Measurements from ENCODE around the gene CLDN15.
A peak's percentile ranks its signal among the peaks of the same experiment; 100 is the strongest.
"Not testable (repeated sequence)": the region's sequence is repeated elsewhere in the genome, so short reads cannot be mapped to it uniquely, and the experiment has no call there.

The CLDN15 gene

GRCh38 chr7:101208794-101209193 is 28.8 kb downstream of the CLDN15 start:
- TF ChIP-seq, protein P1, sequence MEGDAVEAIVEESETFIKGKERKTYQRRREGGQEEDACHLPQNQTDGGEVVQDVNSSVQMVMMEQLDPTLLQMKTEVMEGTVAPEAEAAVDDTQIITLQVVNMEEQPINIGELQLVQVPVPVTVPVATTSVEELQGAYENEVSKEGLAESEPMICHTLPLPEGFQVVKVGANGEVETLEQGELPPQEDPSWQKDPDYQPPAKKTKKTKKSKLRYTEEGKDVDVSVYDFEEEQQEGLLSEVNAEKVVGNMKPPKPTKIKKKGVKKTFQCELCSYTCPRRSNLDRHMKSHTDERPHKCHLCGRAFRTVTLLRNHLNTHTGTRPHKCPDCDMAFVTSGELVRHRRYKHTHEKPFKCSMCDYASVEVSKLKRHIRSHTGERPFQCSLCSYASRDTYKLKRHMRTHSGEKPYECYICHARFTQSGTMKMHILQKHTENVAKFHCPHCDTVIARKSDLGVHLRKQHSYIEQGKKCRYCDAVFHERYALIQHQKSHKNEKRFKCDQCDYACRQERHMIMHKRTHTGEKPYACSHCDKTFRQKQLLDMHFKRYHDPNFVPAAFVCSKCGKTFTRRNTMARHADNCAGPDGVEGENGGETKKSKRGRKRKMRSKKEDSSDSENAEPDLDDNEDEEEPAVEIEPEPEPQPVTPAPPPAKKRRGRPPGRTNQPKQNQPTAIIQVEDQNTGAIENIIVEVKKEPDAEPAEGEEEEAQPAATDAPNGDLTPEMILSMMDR (IDR thresholded peaks at IDR 0.05): no peak
- DNase-seq (ENCODE audit: low spot score): no peak

GRCh38 chr7:101207459-101207858 is 30.1 kb downstream of the CLDN15 start:
- no peak for DNase-seq (ENCODE audit: low spot score)
- H3K4me3 ChIP-seq: no peak overlapping the region
- TF ChIP-seq, protein P1 (IDR thresholded peaks at IDR 0.05): no peak
- H3K27ac ChIP-seq: no peak overlapping the region

More at GRCh38 chr7:101208794-101209193, 28.8 kb downstream of the CLDN15 start:
- H3K4me3 ChIP-seq: no peak overlapping the region
- no peak overlapping the region for H3K27ac ChIP-seq

DNA sequence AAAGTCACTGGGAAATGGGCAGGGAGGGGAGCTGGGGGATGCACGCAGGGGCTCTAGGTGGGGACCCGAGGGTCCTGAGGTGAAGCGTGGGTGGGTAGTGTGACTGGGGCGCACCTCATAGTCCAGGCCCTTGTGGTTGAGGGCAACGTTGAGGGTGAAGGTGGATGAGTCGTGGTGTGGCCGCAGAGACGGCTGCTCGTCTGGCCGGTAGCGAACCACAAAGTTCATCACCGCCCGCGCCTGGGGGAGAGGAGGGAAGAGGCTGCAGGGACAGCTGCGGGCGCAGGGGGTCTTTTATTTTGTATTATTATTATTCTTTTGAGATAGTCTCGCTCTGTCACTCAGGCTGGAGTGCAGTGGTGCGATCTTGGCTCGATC is 30.9 kb downstream of the CLDN15 start:
- H3K4me3 ChIP-seq: no peak overlapping the region
- H3K27ac ChIP-seq: no peak overlapping the region
- DNase-seq (ENCODE audit: low spot score): no peak
- TF ChIP-seq, protein P1 (IDR thresholded peaks at IDR 0.05): no peak

- TF ChIP-seq, protein P1 (IDR thresholded peaks at IDR 0.05): no peak
- DNase-seq (ENCODE audit: low spot score): no peak
- no peak overlapping the region for H3K27ac ChIP-seq
- H3K4me3 ChIP-seq: no peak overlapping the region
Measured at GRCh38 chr7:101205901-101206664, 31.5 kb downstream of the CLDN15 start.

DNA sequence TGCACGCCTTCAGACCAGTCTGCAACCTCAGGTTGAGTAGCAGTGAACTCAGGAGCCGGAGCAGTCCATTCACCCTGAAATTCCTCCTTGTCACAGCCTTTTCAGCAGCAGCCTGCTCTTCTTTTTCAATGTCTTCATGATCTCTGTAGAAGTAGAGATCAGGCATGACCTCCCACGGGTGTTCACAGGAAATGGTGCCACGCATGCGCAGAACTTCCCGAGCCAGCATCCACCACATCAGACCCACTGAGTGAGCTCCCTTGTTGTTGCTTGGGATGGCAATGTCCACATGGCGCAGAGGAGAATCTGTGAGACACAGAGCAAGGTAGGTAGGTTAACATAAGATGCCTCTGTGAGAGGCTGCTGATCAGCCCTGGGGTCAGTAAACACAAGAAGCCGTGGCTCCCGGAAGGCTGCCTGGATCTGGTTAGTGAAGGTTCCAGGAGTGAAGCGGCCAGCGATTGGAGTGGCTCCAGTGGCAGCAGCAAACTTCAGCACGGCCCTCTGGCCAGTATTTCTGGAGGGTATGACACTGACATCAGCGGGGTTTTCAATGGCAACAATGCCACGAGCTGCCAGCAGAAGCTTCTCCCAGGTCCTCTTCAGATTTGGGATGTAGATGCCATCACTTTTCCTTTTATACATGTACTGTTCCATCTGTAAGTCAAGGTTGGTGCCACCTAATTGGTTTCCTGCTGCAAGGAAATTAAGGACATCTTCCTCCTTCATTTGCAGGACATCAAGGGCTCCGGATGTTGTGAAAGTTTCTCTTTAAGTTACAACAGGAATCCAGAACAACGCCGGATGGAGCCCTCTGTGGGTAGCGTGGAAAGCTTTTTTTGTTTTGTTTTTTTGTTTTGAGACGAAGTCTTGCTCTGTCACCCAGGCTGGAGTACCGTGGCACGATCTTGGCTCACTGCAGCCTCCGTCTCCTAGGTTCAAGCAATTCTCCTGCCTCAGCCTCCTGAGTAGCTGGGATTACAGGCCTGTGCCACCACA is 33.6 kb downstream of the CLDN15 start:
- H3K27ac ChIP-seq; H3K4me3 ChIP-seq; DNase-seq (ENCODE audit: low spot score): not testable (repeated sequence)

- Histone ChIP-seq H3K27ac (no peak overlapping the region), H3K4me3 (no peak overlapping the region)
- DNase-seq (ENCODE audit: low spot score): no peak
- TF ChIP-seq, protein P1 (IDR thresholded peaks at IDR 0.05): no peak
Measured at GRCh38 chr7:101202603-101202918, 35.0 kb downstream of the CLDN15 start.

GRCh38 chr7:101201695-101202602 is 35.7 kb downstream of the CLDN15 start:
- H3K4me3 ChIP-seq: peak overlapping the region; percentile 57
- TF ChIP-seq, protein P1 (IDR thresholded peaks at IDR 0.05): no peak
- DNase-seq (ENCODE audit: low spot score): no peak
- H3K27ac ChIP-seq: no peak overlapping the region
